HG02759 (cell line): Measurements from ENCODE around the gene SS18L1.
"Not testable (repeated sequence)": the region's sequence is repeated elsewhere in the genome, so short reads cannot be mapped to it uniquely, and the experiment has no call there.

Experiments
- ATAC-seq: cut with Tn5 transposase; IDR thresholded peaks from one replicate; pipeline ENCODE4 v1.9.1; 2021; ENCODE audit warnings: mild to moderate bottlenecking, moderate library complexity; ENCODE audit not compliant: unreplicated experiment

The SS18L1 gene

GRCh38 chr20:62136283-62137091, 7.1 kb upstream of the SS18L1 start:
- ATAC-seq, result no peak

- no peak for ATAC-seq
Measured at GRCh38 chr20:62137092-62137384, 6.5 kb upstream of the SS18L1 start.

GRCh38 chr20:62137478-62138203, 5.9 kb upstream of the SS18L1 start:
- no peak for ATAC-seq

- ATAC-seq, result no peak
Measured at GRCh38 chr20:62138204-62138543, 5.4 kb upstream of the SS18L1 start.

GRCh38 chr20:62138912-62139311, 4.7 kb upstream of the SS18L1 start:
- ATAC-seq, result no peak

GRCh38 chr20:62139636-62140035, 3.9 kb upstream of the SS18L1 start:
- no peak for ATAC-seq

GRCh38 chr20:62141043-62141396, 2.5 kb upstream of the SS18L1 start:
- ATAC-seq, result no peak

GRCh38 chr20:62141397-62142251, 1.9 kb upstream of the SS18L1 start:
- no peak for ATAC-seq

GRCh38 chr20:62142252-62143080, 1.1 kb upstream of the SS18L1 start:
- ATAC-seq, result peak; percentile 21

GRCh38 chr20:62143957-62144825, 622 bp downstream of the SS18L1 start:
- ATAC-seq, result peak; percentile 23

- ATAC-seq, result no peak
Measured at GRCh38 chr20:62145688-62146018, 2.1 kb downstream of the SS18L1 start.

GRCh38 chr20:62146019-62146755, 2.6 kb downstream of the SS18L1 start:
- no peak for ATAC-seq

- ATAC-seq, result no peak
Measured at GRCh38 chr20:62147125-62147524, 3.6 kb downstream of the SS18L1 start.

- ATAC-seq, result no peak
Measured at GRCh38 chr20:62147528-62147927, 4.0 kb downstream of the SS18L1 start.

- ATAC-seq, result not testable (repeated sequence)
Measured at GRCh38 chr20:62148383-62148782, 4.8 kb downstream of the SS18L1 start.

GRCh38 chr20:62148908-62149314, 5.3 kb downstream of the SS18L1 start:
- ATAC-seq, result no peak

- ATAC-seq, result no peak
Measured at GRCh38 chr20:62149532-62150309, 6.2 kb downstream of the SS18L1 start.

- no peak for ATAC-seq
Measured at GRCh38 chr20:62150310-62150575, 6.7 kb downstream of the SS18L1 start.

GRCh38 chr20:62151225-62151624, 7.7 kb downstream of the SS18L1 start:
- ATAC-seq, result no peak
